HepG2 (cell line): ENCODE results near the gene AKAP1. TPM values are rescaled to one million over a fixed set of nuclear protein-coding genes. Genes with fewer than 3 reads are reported as not detected.

ENCODE experiments used
- ATAC-seq: fragments of 200-7000 bp; cut with Tn5 transposase; 3 replicates; pipeline ENCODE4 v1.9.1; 2020; ENCODE audit warnings: mild to moderate bottlenecking, moderate library complexity
- BruUV-seq: library from RNA; stranded (reverse); fragments of 400-500 nt; replicated peaks from 2 replicates; lab custom pipeline; 2021; lab: Mats Ljungman, UMichigan
- CTCF ChIA-PET: fragments of 300-600 bp; formaldehyde crosslinking; extraction: SDS; loops from one replicate; lab custom pipeline; 2021; ENCODE audit warnings: low total read pairs, inconsistent platforms, low intra/inter-chr PET ratio; lab: Yijun Ruan, JAX
- POLR2A ChIA-PET: fragments of 350-600 bp; sonication (Branson Sonifier 250); formaldehyde crosslinking; loops from one replicate; lab custom pipeline; 2020; ENCODE audit warnings: antibody characterized with exemption, inconsistent platforms; lab: Yijun Ruan, JAX
- DNase-seq: peaks from one replicate; pipeline ENCODE4 v3.0.0-alpha.2; 2015; ENCODE audit warnings: low spot score
- FAIRE-seq: peaks from 3 replicates; lab custom pipeline; 2011; peaks lifted over from hg19 to GRCh38; lab: Jason Lieb, UNC
- H2AFZ ChIP-seq: one replicate; pipeline ENCODE4 v1.6.1; 2011; ENCODE audit warnings: low read length, inconsistent platforms
- H3K27ac ChIP-seq: fragments of 300-600 bp; 3 replicates; pipeline ENCODE4 v1.8.0; 2011; ENCODE audit warnings: mixed run types, mild to moderate bottlenecking, mixed read lengths, low read length, inconsistent platforms; ENCODE audit not compliant: insufficient read depth; ENCODE audit errors: extremely low read length
- H3K27me3 ChIP-seq, 2 experiments: fragments of 200-600 bp in 1 of 2; 2 replicates in 1 of 2; 3 replicates in 1 of 2; pipeline versions ENCODE4 v1.6.0 to v1.8.0; 2011; ENCODE audit warnings: low read length in 2 of 2, mild to moderate bottlenecking in 2 of 2, moderate library complexity in 2 of 2, inconsistent platforms in 1 of 2; ENCODE audit not compliant: insufficient read depth in 2 of 2, control insufficient read depth in 1 of 2
- H3K36me3 ChIP-seq, 2 experiments: fragments of 200-600 bp in 1 of 2; replicated peaks in 1 of 2; 2 replicates in 1 of 2; 3 replicates in 1 of 2; pipeline versions ENCODE4 v1.5.1 to v1.8.0; 2011; ENCODE audit warnings: low read length in 2 of 2, inconsistent platforms in 1 of 2; ENCODE audit not compliant: insufficient read depth in 2 of 2, control insufficient read depth in 1 of 2
- H3K4me1 ChIP-seq: 2 replicates; pipeline ENCODE4 v1.5.1; 2012; ENCODE audit warnings: low read length, inconsistent platforms; ENCODE audit not compliant: insufficient read depth
- H3K4me2 ChIP-seq: 2 replicates; pipeline ENCODE4 v1.6.0; 2011; ENCODE audit warnings: low read depth, low read length, inconsistent platforms
- H3K4me3 ChIP-seq, 3 experiments: fragments of 200-600 bp in 1 of 3; sonication (generic), shearing (Covaris generic) in 1 of 3; replicated peaks in 1 of 3; 2 replicates each; pipeline ENCODE4 v1.5.1; 2011 to 2016; ENCODE audit warnings: low read length in 3 of 3, inconsistent platforms in 2 of 3, low read depth in 2 of 3, mild to moderate bottlenecking in 2 of 3, control low read depth in 1 of 3, mixed read lengths in 1 of 3; ENCODE audit not compliant: insufficient read depth in 1 of 3
- H3K79me2 ChIP-seq: one replicate; pipeline ENCODE4 v1.6.1; 2011; ENCODE audit warnings: low read length, inconsistent platforms; ENCODE audit not compliant: insufficient read depth
- H3K9ac ChIP-seq: 2 replicates; pipeline ENCODE4 v1.6.0; 2011; ENCODE audit warnings: mild to moderate bottlenecking, low read depth, low read length, inconsistent platforms; ENCODE audit not compliant: insufficient read depth
- H3K9me3 ChIP-seq: 2 replicates; pipeline ENCODE4 v1.5.1; 2012; ENCODE audit warnings: mild to moderate bottlenecking, low read length
- H4K20me1 ChIP-seq: 2 replicates; pipeline ENCODE4 v1.6.0; 2011; ENCODE audit warnings: inconsistent platforms, mild to moderate bottlenecking, low read length, moderate library complexity; ENCODE audit not compliant: insufficient read depth
- CCDC6 ChIP-seq: sonication (generic); formaldehyde crosslinking; IDR thresholded peaks from 2 replicates; pipeline ENCODE4 v1.8.1; 2022; ENCODE audit warnings: mild to moderate bottlenecking, missing genetic modification reagents, moderate library complexity
- CERS6 ChIP-seq: sonication (generic); formaldehyde crosslinking; IDR thresholded peaks from 2 replicates; pipeline ENCODE4 v1.5.0; 2020; ENCODE audit warnings: missing genetic modification reagents
- EZH2 ChIP-seq: conservative IDR thresholded peaks from 2 replicates; pipeline ENCODE4 v1.6.1; 2012; ENCODE audit warnings: mild to moderate bottlenecking, low read depth, low read length, moderate library complexity
- FOXK2 ChIP-seq: fragments of 450-650 bp; IDR thresholded peaks from 2 replicates; pipeline ENCODE4 v1.6.1; 2016
- KDM5B ChIP-seq: sonication (generic); formaldehyde crosslinking; IDR thresholded peaks from 2 replicates; pipeline ENCODE4 v1.4.0; 2020; ENCODE audit warnings: missing genetic modification reagents, mild to moderate bottlenecking, borderline replicate concordance
- MED8 ChIP-seq: sonication (generic); formaldehyde crosslinking; IDR thresholded peaks from 2 replicates; pipeline ENCODE4 v1.8.1; 2023; ENCODE audit warnings: mild to moderate bottlenecking, missing genetic modification reagents; ENCODE audit not compliant: insufficient replicate concordance
- MTA1 ChIP-seq: sonication (generic); formaldehyde crosslinking; IDR thresholded peaks from 2 replicates; pipeline ENCODE4 v1.4.0; 2020; ENCODE audit warnings: missing genetic modification reagents, mild to moderate bottlenecking, borderline replicate concordance
- MXD4 ChIP-seq: IDR thresholded peaks from 2 replicates; pipeline ENCODE4 v1.6.1; 2016; ENCODE audit warnings: mild to moderate bottlenecking, missing biosample characterization, missing genetic modification reagents
- POLR2A ChIP-seq, 2 experiments: IDR thresholded peaks; 2 replicates each; pipeline ENCODE4 v1.6.1; 2011; ENCODE audit warnings: low read depth in 2 of 2, low read length in 2 of 2, mild to moderate bottlenecking in 1 of 2, moderate library complexity in 1 of 2; ENCODE audit not compliant: insufficient read depth in 1 of 2
- PPARG ChIP-seq: conservative IDR thresholded peaks from 2 replicates; pipeline ENCODE4 v1.6.1; 2016; ENCODE audit warnings: missing biosample characterization, missing genetic modification reagents
- RFX1 ChIP-seq: fragments of 450-650 bp; IDR thresholded peaks from 2 replicates; pipeline ENCODE4 v1.6.1; 2017
- RFXAP ChIP-seq: sonication (generic); formaldehyde crosslinking; IDR thresholded peaks from 2 replicates; pipeline ENCODE4 v1.4.0; 2020; ENCODE audit warnings: missing genetic modification reagents, borderline replicate concordance
- ZNF138 ChIP-seq: sonication (generic); formaldehyde crosslinking; IDR thresholded peaks from 2 replicates; pipeline ENCODE4 v1.5.0; 2020; ENCODE audit warnings: mild to moderate bottlenecking, low read depth, missing genetic modification reagents
- ZNF263 ChIP-seq: sonication (generic); formaldehyde crosslinking; IDR thresholded peaks from 2 replicates; pipeline ENCODE4 v1.4.0; 2020; ENCODE audit warnings: missing genetic modification reagents
- ZNF30 ChIP-seq: sonication (generic); formaldehyde crosslinking; IDR thresholded peaks from 2 replicates; pipeline ENCODE4 v1.5.0; 2020; ENCODE audit warnings: mild to moderate bottlenecking, missing genetic modification reagents
- ZNF333 ChIP-seq: sonication (generic); formaldehyde crosslinking; IDR thresholded peaks from 2 replicates; pipeline ENCODE4 v1.4.0; 2020; ENCODE audit warnings: mild to moderate bottlenecking, missing genetic modification reagents, borderline replicate concordance
- ZNF512 ChIP-seq: sonication (generic); formaldehyde crosslinking; IDR thresholded peaks from 2 replicates; pipeline ENCODE4 v1.4.0; 2020; ENCODE audit warnings: mild to moderate bottlenecking, missing genetic modification reagents
- ZNF546 ChIP-seq: sonication (generic); formaldehyde crosslinking; conservative IDR thresholded peaks from 2 replicates; pipeline ENCODE4 v1.8.1; 2023; ENCODE audit warnings: mild to moderate bottlenecking, missing genetic modification reagents
- WGBS: methylation state at CpG from one replicate; pipeline ENCODE4 v1.1.6; 2017; ENCODE audit warnings: low lambda C conversion rate; 5-methylcytosine and 5-hydroxymethylcytosine counted together
- in situ Hi-C: cut with HindIII; loops from 2 replicates; pipeline ENCODE4 v1.10.0; 2017; ENCODE audit warnings: low pct_unique_long_range_greater_than_20kb; ENCODE audit not compliant: extremely low pct_ligation_motif_present
- intact Hi-C: fragments of 100-400 bp; cut with micrococcal nuclease; formaldehyde crosslinking; loops from one replicate; pipeline ENCODE4 v1.10.0; 2022; ENCODE audit not compliant: unreplicated experiment
- polyA plus RNA-seq, 8 experiments: library from polyadenylated mRNA; depleted of rRNA in 3 of 8; stranded (reverse) in 7 of 8; unstranded in 1 of 8; fragments of >200 nt; fragmentation: Illumina TruSeq in 4 of 8; extraction: Trizol in 4 of 8; gene quantifications; 2 replicates each; pipeline versions ENCODE4 v1.2.1 to v1.2.3, GENCODE V29; 2011 to 2016; ENCODE audit warnings: low read depth in 4 of 8, missing spikeins in 1 of 8, mixed read lengths in 1 of 8; ENCODE audit not compliant: insufficient read depth in 1 of 8
- total RNA-seq, 5 experiments: library from RNA; depleted of rRNA; stranded (reverse); fragments of >200 nt; fragmentation: Illumina TruSeq; extraction: Trizol; gene quantifications; 2 replicates each; pipeline ENCODE4 v1.2.3, GENCODE V29; 2016; ENCODE audit warnings: low read depth in 1 of 5

The AKAP1 gene
- total and polyA plus RNA-seq, 2 of the 13 experiments (the other 11 are each of a cell fraction or from before 2014, with no cell fraction given): 101 to 131 TPM

- TF ChIP-seq MTA1 (CRISPR knock-in tag) (no peak), RFX1 (no peak), FOXK2 (no peak)
- TF ChIP-seq, all 625 proteins: peak for 0
These were observed 79.8 kb downstream of the AKAP1 start (continued) for GRCh38 chr17:57164814-57165213.

GRCh38 chr17:57165754-57166153, 80.7 kb downstream of the AKAP1 start:
- ATAC-seq: no peak
- H4K20me1 ChIP-seq: no peaks in the 10 kb centered on the region
- no peaks in the 10 kb centered on the region for H3K9me3 ChIP-seq
- H3K79me2 ChIP-seq: no peaks in the 10 kb centered on the region
- no TSS peak for BruUV-seq
- H2AFZ ChIP-seq: no peak overlapping the region
- H3K4me3 ChIP-seq: no peak overlapping the region
- H3K9ac ChIP-seq: no peak overlapping the region
- WGBS: 51% methylated on average over 3 of the region's 3 CpGs
- intact Hi-C loops: no loop called here
- DNase-seq: no peak
- H3K27me3 ChIP-seq: peaks cover 0 to 17% of the 10 kb centered on the region in 2 experiments; a peak in 4 of 5 replicates
- H3K36me3 ChIP-seq: no peaks in the 10 kb centered on the region
- in situ Hi-C loops: no loop called here
- H3K27ac ChIP-seq: no peak overlapping the region
- no peaks in the 10 kb centered on the region for H3K4me1 ChIP-seq
- TF ChIP-seq MXD4 (no peak), CCDC6 (CRISPR knock-in tag) (no peak), ZNF263 (CRISPR knock-in tag) (no peak), ZNF138 (CRISPR knock-in tag) (no peak), PPARG (CRISPR knock-in tag) (no peak), ZNF512 (CRISPR knock-in tag) (no peak), EZH2 (no peak), CERS6 (CRISPR knock-in tag) (no peak), ZNF333 (CRISPR knock-in tag) (no peak), ZNF30 (CRISPR knock-in tag) (no peak), MED8 (CRISPR knock-in tag) (no peak), POLR2A (IDR thresholded peaks at IDR 0.05; ENCODE audit: insufficient read depth in 1 of 2, low read depth in 2 of 2, low read length in 2 of 2) (no peak), KDM5B (CRISPR knock-in tag) (no peak), RFXAP (CRISPR knock-in tag) (no peak), ZNF546 (CRISPR knock-in tag) (no peak)
- no peak overlapping the region for H3K4me2 ChIP-seq
- CTCF ChIA-PET: no interaction called here
- POLR2A ChIA-PET: no interaction called here
- no peak for FAIRE-seq
